NCI-H2029 (cell line): ENCODE measurements around the gene PHOX2B.
"Not testable (repeated sequence)": the region's sequence is repeated elsewhere in the genome, so short reads cannot be mapped to it uniquely, and the experiment has no call there.

Experiments used
- DNase-seq: peaks from one replicate; lab custom pipeline; 2025; lab: John Stamatoyannopoulos, UW

The PHOX2B gene

DNA sequence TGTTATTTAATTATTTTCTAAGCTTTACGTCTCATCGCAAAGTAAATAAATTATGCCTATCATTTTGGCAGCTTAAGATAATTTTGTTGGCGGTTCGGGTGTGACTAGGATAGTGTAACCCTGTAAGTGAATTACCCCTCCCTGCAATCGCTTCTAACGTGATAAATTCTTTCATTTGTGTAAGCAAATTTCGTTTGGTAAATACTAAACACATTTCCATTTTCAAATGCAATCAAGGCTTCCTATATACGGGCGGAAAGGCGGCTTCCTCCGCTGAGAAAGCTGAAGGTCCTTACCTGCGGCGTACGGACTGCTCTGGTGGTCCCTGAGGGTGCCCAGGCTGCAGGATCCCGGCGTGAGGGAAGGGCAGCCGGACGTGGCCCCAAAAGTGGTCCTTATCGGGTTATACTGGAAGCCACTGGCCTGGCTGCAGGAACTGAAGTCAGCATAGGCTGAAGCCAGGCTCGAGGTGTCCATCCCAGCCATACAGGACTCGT, 403 bp downstream of the PHOX2B start:
- DNase-seq: no peak

DNA sequence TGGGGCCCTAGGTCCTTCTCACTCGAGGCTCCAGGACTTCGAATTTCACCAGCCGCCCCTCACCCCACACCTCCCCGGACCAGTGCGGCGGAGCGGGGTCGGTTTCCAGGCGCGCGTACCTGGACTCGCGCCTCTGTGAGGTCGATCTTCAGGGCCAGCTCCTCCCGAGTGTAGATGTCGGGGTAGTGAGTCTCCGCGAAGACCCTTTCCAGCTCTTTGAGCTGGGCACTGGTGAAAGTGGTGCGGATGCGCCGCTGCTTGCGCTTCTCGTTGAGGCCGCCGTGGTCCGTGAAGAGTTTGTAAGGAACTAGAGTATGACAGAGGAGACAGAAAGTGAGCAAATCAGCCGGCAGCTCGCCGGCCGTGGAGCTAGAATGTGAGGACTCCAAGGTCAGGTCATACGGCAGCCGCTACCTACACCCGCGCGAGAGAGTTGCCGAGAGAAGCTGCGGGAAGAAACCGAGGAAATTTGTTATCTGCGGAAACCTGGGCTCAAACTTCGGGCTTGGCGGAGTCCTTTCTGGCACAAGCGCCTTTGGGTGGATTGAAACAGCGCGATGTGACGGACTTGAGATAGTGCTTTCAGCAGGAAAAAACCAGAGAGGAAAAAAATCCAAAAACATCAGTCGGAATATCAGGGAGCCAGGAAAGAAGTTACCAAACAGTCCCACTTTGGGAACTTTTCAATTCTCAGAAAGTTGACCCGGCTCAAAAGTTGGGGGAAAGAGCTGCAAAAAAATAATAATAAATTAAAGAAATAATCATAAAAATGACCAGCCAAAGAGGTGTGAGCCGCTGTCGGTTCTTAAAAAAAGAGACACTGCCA, 1.1 kb downstream of the PHOX2B start:
- no peak for DNase-seq

DNA sequence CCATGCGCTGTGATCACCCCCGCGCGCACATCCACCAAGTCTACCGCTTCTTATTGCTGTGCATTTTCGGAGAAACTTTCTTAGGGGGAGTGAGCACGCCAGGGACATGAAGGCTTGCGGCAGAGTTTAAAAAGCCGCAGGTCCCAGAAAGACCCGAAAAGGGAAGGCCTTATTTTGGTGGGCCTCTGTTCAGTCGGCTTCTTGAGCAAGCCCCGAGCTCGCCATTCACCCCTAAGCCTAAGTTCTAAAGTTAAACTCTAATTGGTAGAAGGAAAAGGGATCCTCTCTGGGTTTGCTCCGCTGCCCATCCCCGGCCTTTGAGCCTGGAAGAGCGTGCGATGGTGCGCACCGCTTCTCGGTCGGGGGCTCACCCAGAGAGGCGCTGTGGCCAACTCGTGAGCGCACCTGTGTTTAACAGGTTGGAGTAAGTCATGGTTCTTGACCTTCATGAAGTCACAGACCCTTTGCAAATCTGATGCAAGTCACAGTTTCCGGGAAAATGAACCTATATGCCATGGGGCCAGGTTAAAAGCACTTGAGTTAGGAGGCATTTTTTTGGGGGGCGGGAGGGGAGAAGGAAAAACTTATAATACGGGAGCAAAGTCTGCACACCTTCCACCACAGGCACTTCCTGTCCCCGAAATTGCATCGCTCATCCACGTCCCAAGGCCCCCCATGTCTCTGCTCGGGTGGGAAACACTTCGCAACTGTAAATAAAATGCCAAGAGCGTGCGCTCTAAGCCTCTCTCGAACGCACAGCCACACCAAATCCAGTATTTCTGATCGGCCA, 1.9 kb downstream of the PHOX2B start:
- DNase-seq: no peak

DNA sequence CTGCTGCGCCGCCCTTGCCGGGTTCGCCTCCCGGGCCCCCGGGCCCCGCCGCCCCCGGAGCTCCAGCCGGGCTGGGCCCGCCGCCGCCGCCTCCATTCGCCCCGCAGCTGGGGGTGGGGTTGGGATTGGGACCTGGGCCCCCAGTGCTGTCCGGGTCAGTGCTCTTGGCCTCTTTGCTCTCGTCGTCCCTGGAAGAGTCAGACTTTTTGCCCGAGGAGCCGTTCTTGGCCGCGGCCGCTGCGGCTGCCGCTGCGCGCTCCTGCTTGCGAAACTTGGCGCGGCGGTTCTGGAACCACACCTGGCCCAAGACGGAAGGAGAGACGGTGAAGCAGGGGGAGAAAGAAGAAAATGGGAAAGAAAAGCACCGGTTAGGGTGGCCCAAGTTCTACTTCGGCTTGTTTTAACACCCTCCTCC, 2.5 kb downstream of the PHOX2B start:
- DNase-seq: no peak

DNA sequence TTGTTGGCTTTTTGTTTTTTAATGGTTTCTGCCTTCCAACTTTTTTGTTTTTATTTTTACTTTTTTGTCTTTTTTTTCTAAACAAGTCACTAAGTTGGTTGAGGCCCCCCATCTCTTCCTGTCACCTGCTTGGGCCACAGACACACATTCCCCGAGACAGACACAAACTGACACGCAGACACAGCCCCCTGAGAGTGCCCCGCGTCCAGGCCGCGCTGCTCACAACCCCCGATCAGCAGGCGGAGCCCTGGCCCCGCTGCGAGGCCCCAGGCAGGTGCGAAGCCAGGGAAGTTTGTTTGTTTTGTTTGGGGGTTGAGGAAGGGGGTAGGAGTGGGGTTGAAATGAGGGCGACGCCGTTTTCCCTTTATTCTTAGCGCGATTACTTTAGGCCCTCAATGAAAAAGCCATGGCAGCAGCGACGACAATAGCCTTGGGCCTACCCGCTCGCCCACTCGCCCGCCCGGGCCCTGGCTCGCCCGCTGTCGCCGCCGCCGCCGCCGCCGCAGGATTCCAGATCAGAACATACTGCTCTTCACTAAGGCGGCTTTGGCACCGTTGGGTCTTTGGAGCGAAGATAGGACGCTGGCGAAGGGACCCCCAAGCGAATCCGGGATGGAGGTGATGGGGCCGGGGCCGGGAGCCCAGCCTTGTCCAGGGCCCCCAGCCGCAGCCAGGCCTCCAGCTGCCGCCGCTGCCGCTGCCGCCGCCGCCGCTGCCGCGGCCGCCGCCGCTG, 3.1 kb downstream of the PHOX2B start:
- DNase-seq: no peak

DNA sequence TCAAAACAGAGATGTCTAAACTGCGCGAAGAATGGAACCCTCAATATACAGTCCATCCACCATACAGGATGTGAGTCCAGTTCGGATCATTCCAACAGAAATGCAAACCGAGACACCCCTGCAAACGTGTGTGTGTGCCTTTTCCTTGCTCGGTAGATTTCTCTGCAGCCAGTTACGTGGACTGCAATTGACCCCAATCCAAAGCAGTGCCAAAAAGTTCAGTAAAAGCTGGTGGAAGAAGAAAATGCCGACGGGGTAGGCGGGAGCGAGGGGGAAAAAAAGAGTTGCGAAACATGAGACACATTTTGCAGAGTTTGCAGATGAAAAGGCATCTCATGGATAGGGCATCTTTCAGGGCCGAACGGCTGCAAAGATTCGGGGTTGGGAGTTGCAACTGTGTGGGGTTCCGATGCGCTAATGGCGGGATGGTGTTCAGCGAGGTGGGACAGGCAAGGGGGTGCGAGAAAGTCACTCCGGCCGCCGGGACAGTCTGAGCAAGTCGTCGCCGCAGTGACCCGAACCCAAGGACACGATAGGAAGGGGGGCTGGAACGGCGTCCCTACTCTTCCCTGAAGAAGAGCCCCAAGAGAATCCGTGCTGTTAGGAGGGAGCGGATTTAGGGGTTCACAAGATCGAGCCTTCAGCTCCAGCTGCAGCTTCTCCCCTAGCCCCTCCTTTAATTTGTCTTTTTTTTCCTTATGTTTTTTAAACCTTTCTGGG, 3.8 kb downstream of the PHOX2B start:
- DNase-seq: no peak

DNA sequence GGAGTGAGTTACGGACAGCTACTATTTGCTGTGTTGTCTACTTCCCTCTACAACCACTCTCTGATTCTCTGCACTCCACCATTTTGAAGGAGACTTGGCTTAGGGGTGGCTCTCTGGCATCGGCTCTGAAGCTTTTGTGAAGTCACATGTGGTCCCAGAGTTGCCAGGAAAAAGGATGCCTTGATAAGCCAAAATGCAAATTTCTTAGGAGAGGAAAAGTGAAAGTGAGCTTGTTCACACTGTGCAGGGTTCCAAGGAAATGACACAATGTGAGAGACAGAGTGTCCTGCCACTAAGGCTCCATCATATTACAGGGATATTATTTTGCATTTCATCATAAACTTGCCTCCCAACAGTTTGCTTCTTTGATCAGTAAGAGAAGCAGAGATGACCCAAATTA, 7.2 kb downstream of the PHOX2B start:
- no peak for DNase-seq

DNA sequence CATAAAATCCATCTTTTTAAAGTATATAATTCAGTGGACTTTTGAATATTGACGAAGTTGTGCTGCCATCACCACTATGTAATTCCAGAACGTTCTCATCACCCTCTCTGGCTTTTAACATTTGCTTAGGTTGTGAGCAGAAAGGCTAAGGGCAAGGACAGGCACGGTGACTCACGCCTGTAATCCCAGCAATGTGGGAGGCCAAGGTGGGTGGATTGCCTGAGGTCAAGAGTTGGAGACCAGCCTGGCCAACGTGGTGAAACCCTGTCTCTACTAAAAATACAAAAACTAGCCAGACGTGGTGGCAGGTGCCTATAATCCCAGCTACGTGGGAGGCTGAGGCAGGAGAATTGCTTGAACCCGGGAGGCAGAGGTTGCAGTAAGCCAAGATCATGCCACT, 11.0 kb downstream of the PHOX2B start:
- DNase-seq: not testable (repeated sequence)

DNA sequence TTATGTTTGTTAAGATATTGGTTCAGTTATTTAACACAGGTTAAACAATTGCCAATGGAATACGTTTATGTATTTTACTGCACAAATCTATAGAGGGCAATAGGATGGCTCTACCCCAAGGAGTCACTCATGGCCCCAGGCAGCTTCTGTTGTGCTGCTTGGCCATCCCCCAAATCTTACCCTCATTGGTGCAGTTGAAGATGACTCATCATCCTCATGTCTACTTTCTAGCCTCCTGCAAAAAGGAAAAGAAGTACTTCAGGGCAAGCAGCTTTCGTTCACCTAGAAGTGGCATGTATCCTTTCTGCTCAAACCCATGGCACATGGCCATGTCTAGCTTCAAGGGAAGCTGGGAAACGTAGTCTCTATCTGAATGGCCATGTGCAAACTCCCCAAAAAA, 14.2 kb downstream of the PHOX2B start:
- DNase-seq: no peak

DNA sequence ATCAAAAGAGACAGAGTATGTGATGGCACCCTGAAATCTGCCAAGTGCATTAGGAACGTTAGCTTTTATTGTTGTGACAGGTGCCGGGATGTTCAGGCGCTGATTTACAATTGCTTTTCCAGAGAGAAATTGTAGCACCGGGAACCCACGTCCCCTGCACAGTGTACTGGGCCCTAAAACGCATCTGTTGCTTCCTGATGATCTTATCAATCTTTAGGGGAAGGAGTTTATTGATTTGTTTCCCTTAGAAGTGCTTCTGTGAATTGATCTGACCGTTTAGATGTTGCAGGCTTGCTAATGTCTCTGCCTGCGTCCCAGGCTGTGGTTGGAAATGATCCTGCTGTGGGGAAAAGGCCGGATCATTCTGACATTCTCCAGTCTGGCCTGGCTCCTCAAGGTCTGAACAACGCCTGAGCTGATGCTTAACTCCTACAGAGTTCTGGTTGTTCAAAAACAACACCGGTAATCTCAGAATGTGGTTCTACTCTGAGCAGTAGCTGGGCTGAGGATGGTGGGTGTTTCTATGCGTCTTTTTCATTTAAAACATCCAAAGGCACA, 16.9 kb downstream of the PHOX2B start:
- no peak for DNase-seq

DNA sequence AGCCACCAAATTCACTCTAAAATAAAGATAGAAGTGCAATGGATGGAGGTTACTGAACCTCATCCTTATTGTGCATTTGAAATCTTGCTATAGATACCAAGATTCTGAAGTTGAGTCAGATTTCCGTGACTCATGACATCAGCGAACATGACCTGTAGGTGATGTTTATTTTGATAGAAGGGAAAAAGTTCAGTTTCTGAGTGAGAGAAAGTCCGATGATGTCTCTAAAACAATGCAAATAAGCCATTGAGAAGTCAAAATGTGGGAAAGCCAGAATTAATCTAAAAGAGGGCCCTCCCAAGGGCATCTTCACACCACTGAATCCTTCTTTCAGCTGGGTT, 20.0 kb downstream of the PHOX2B start:
- no peak for DNase-seq

DNA sequence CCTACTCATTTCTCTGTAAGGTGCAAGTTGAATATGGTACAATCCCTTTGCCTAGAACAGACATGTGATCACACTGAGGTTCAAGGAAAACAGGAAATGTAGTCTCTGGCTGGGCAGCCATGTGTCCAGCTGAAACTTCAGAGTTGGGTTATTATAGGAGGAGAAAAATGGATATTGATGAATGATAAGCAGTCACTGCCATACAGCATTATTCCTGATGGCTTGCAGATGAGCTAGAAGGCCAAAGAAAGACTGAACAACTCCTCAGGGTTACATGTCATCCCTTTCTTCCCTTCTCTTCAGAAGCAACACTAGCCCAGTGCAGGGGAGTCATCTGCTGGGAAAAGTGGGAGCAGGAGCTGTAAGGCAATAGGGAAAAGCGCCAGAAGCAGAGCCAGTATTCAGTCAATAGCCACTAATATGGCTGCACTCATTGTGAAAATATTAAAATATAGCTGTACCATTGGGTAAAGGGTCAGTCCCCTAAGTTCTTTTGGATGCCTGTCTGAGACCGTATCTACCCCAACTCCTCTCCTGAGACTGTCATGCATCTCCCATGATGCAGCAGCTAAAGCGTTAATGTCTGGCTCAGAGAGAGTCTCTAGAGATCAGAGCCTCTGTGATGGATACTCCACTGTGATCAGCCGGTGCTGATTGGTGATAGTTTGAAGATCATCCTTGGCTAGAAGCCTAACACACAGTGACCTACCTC, 20.5 kb downstream of the PHOX2B start:
- no peak for DNase-seq

DNA sequence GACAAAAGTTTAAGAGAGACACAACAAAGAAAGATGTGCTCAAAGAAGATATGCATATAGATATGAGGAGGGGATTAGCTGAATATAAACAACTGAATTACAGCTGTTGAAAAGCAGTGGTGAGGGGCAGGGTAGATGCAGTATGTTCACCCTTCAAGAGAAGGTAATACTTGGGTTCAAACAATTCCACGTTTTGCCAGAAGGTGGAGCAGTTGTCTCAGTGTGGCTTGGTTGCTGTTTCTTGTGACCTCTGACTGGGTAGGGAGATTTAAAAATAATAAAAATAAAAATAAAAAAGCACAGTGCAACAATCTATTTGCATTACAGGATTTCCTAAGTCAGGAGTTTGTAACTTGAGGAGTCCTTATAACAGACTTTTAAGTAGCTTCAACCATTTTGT, 23.3 kb downstream of the PHOX2B start:
- no peak for DNase-seq

DNA sequence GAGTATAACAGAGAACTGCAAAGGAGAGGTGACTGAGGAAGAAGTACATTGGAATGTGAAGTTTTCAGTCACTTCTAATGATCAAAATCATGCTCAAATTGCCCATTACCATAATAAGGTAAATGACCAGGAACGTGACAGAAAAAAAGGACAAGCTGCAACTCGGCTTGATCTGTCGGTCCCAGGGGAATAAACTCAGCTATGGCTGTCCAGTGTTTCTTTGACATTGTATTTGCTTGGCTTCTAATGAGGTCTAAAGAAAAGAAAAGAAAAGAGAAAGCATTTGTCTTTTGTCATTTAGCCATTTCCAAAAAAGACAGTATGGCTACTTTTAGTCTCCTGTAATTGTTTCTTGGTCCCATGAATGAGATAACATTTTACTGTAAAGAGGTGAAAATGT, 25.2 kb downstream of the PHOX2B start:
- no peak for DNase-seq

DNA sequence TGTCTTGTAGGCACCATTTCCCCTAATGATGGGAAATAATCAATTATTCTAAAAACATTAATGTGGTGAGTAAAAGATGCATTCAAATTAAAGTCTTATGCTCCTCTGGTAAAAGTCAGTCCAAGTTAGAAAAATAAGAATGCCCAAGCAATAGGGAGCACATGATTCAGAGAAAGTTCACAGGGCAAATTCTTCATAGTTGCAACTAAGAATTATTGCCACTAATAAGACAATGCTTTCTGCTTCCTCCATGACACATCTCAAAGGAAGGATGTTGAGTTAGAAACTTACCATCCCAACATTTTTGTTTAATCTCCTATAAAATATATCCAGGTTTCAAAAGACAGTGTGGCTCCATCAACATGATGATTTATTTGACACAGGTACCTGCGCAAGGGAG, 26.3 kb downstream of the PHOX2B start:
- no peak for DNase-seq

DNA sequence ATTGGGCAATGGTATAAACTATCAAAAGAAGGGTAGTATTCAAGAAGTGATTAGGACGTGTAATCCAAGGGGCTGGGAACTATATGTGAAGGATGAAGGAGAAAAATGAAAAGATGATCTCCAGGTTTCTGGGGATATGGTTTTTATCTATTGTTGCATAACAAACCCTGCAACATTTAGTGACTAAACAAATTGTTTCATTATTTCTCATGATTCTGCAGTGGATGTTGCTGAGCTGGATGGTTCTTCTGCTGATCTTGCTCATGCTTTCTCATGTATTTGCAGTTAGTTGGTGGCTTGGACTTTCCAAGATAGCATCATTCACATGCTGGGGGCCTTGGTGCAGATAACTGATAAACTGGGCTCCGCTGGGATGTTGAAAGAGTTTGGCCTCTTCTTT, 29.1 kb downstream of the PHOX2B start:
- DNase-seq: no peak

DNA sequence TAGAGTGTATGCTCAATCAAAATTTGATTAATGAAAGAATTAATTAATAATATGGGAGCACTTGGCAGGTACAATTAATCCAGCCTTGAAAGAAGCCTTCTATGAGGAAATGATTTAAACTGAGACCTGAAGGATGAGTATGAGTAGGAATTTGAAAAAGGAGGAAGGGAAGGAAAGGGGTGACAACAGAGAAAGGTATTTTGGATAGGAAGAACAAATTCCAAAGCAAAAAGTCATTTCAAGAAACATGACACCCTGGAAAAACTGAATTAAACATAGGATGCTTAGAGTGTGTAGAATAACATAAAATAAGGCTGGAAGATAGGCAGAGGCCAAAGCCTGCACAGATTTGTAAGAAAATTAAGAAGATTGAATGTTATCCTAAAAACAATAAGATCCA, 29.6 kb downstream of the PHOX2B start:
- DNase-seq: no peak

DNA sequence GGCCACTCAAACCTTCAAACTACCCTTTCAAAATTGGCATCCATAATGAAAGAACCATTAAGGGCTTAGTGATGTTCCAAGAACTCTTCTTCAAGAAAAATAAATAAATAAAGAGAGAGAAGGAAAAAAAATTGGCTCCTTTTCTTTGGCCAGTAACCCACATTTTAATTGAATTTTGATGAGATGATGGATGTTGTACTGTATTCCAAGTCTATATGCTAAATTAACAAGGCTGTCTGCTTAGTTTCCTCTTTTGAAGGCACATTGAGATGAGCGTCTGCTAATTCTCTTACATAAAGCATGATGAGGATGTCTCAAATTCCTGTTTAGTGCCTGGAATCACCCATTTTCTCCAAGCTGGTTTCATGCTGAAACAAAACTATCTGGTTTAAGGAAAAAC, 33.4 kb downstream of the PHOX2B start:
- no peak for DNase-seq

DNA sequence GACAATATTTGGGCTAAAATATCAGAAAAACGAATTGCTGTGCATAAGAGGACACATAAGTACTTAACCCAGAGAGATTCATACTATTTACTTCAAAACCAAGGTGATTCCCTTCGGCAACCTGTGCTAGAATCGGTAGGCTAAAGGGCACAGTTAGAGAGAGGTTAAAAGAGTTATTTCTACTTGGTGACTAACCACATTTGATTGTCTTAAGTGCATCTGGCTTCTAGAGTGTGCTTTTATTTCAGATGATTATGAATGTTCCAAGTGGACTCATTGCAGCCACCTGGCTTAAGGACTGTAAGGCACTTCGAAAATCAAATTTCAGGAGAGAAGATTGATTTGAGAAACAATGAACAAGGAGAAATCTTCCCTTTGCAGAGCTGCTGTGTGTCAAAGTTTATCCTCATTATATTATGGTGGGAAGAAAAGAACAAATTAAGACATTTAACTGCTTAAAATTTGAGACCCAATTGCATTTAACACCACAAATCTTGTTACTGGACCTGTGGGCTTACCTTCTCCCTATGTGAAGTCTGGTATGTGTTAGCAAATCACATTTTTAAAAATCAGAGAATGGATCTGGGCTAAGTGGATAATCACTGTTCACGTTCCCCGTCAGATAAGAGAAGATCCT, 34.0 kb downstream of the PHOX2B start:
- DNase-seq: no peak

DNA sequence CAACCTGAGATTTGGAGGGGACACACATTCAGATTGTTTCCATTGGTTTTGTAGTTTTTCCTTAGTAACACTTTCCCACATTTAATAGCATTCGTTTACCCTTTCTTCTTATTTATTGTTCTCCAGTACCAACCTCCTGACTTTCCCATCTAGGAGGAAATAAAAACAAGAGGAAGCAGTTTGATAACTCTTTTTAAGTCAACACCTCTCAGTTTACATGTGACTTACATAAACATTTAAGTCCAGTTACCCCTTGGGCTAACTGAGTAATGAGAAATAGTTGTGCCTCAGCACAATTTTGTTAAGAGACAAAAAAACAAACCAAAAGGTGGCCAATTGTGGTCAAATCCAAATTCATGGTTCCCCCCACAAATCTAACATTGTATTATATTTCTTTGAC, 34.8 kb downstream of the PHOX2B start:
- DNase-seq: no peak

DNA sequence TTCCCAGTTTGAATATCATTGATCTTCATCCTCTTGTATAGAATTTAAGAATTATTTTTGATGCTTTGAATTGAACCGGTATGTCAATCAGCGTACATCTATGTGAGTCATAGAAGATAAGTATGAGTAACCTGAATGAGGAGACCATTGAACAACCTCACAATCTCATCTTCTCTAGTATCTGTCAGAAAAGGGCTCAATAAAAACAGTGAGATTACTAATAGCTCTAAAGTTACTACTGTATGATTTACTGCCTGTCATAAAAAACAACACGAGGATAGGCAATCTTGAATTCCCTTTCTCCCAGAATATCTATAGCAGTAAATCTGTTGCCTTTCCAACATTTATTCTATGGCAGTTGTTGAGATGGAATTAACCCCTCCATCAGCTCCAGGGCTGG, 36.1 kb downstream of the PHOX2B start:
- no peak for DNase-seq
